ES-I3 (cell line): ENCODE measurements around the gene GSTM1.

Experiments used
- H3K36me3 ChIP-seq: 2 replicates; pipeline ENCODE4 v1.6.1; 2013; ENCODE audit warnings: mild to moderate bottlenecking, low read length, control low read depth, moderate library complexity; ENCODE audit not compliant: insufficient read depth
- H3K4me1 ChIP-seq: 2 replicates; pipeline ENCODE4 v1.6.1; 2013; ENCODE audit warnings: mild to moderate bottlenecking, control low read depth, low read length; ENCODE audit not compliant: insufficient read depth
- H3K9ac ChIP-seq: 2 replicates; pipeline ENCODE4 v1.6.1; 2013; ENCODE audit warnings: low read depth, mild to moderate bottlenecking, low read length, moderate library complexity
- H3K9me3 ChIP-seq: 2 replicates; pipeline ENCODE4 v1.6.1; 2013; ENCODE audit warnings: mild to moderate bottlenecking, low read length, moderate library complexity; ENCODE audit not compliant: control insufficient read depth, insufficient read depth

The GSTM1 gene

DNA sequence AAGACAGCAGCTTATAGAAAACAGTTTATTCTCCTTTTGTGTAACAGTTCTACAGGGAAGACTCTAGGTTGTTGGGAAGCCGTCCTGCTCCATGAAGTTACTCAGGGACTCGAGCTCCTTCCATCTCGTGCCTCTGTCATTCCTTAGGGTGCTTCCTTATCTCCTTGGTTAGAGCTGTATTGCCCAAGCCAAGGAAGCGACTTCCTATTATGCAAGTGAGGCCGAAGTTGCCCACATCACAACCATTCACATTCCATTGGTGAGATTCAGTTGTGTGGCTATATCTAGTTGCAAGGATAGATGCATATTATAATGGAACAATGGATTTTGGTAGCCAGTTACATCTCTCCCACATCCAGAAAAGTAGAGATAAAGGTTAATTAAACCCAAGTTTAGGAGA is 33.4 kb downstream of the GSTM1 start:
- H3K9me3 ChIP-seq = peaks cover 5% of the 10 kb centered on the region; the same call in 1 of the 2 replicates
- H3K4me1 ChIP-seq = no peaks in the 10 kb centered on the region
- no peak overlapping the region for H3K9ac ChIP-seq
- H3K36me3 ChIP-seq = no peaks in the 10 kb centered on the region

- no peaks in the 10 kb centered on the region for H3K4me1 ChIP-seq
- H3K36me3 ChIP-seq = no peaks in the 10 kb centered on the region
- H3K9me3 ChIP-seq = peaks cover 9% of the 10 kb centered on the region
- H3K9ac ChIP-seq = no peak overlapping the region
Observed at GRCh38 chr1:109721971-109722370, 34.4 kb downstream of the GSTM1 start.

DNA sequence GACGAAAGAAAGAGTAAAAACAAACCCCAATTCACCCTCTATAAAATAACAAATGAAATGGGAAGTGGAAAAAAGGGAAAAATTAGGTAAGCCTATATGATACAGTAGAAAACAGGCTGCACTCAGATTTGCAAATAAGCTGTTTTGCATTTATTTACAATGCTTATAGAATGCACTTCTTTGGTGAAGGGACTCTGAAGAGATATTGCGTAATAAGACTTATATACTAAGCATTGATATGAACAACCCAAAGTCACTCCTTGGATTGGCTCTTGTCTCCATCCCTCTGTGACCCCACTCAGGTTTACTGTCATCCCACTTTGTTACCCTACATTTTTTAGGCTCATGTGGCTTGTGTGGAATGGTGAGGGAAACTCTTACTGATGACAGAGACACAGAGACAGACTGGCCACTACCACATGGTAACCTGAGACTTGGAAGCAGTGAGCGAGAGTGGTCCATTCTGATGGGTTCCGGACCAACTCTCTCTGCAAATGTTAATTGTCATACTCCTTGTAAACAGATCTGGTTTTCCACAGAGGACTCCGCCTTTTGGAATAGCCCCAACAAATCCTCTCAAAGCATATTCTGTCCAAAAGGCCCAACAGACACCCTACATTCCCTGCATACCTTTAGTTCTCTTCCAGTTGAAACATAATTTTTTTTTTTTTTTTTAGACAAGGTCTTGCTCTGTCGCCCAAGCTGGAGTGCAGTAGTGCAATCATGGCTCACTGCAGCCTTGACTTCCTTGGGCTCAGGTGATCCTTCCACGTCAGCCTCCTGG is 35.5 kb downstream of the GSTM1 start:
- Histone ChIP-seq H3K9me3 (peaks cover 11% of the 10 kb centered on the region), H3K36me3 (no peaks in the 10 kb centered on the region), H3K9ac (no peak overlapping the region), H3K4me1 (no peaks in the 10 kb centered on the region)

DNA sequence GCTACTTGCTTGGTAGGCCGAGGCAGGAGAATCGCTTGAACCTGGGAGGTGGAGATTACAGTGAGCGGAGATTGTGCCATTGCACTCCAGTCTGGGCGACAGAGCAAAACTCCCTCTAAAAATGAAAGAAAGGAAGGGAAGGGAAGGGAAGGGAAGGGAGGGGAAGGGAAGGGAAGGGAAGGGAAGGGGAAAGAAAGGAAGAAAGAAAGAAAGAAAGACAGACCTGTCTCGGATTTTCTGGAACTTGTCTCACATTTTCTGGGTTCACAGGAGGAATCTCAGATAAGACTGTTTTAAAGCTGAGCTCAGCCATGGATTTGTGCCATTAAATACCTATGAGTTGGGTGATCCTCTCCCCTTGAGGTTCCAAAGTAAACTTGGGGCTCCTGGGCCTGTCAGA is 37.3 kb downstream of the GSTM1 start:
- no peaks in the 10 kb centered on the region for H3K36me3 ChIP-seq
- H3K9me3 ChIP-seq = peaks cover 11% of the 10 kb centered on the region
- no peaks in the 10 kb centered on the region for H3K4me1 ChIP-seq
- no peak overlapping the region for H3K9ac ChIP-seq

DNA sequence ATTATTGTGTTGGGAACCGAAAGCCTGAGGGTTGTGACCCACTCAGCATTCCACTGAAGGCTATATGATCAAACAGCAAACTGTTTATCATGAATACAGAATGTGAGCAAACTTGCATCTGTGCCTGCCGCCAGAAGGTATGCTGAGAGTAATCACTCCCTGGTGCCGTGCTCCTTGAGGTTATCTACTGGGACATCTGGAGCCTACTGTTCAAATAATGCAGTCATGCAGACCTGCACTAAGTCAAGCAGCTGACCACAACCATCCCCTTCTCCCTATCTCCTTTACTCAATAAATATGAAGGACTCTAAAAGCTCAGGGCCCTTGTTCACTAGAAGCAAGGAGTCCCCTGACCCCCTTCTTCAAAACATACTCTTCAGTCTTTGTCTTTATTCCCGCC is 37.9 kb downstream of the GSTM1 start:
- Histone ChIP-seq H3K4me1 (no peaks in the 10 kb centered on the region), H3K36me3 (no peaks in the 10 kb centered on the region), H3K9me3 (peaks cover 11% of the 10 kb centered on the region), H3K9ac (no peak overlapping the region)

DNA sequence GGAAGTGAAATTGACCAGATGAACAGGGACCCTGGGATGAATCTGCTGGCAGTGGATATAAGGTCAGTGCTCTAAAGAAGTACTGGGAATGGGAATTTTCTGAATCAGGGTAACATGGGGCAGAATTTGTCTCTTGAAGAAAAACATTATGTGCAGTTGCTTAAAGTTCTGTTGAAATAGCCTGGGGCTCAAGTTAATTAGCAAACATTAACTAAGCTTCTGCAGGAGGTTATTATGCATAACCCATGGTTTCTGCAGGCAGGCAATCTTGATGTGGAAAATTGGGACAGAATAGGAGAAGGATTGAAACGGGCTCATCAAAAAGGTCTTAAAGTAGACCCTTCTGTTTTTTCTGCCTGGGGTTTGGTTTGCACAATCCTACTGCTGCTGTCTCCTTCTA is 38.4 kb downstream of the GSTM1 start:
- Histone ChIP-seq H3K9me3 (peaks cover 11% of the 10 kb centered on the region), H3K4me1 (no peaks in the 10 kb centered on the region), H3K9ac (no peak overlapping the region), H3K36me3 (no peaks in the 10 kb centered on the region)

GRCh38 chr1:109726728-109727373 is 39.2 kb downstream of the GSTM1 start:
- H3K9ac ChIP-seq = no peak overlapping the region
- H3K4me1 ChIP-seq = no peaks in the 10 kb centered on the region
- peaks cover 11% of the 10 kb centered on the region for H3K9me3 ChIP-seq
- no peaks in the 10 kb centered on the region for H3K36me3 ChIP-seq

DNA sequence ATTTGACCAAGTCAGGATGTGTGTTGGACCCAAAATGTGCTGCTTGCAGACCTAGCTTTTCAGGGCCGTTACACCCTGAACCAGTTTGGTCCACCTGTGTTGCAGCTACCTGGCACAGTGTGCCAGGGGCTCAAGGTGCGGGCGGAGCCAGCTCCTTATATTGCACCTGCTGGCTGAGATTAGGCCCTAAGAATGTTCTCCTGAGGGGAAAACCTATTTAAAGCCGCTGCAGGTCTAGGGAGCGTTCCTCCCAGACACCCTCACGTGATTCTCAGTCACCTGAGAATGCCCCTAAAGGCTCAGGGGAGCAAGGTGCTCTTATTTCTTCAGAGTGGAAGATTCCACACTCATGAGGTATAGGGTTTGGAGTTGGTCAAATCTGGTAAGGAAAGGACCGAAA is 41.3 kb downstream of the GSTM1 start:
- H3K36me3 ChIP-seq = no peaks in the 10 kb centered on the region
- peaks cover 11% of the 10 kb centered on the region for H3K9me3 ChIP-seq
- no peaks in the 10 kb centered on the region for H3K4me1 ChIP-seq
- H3K9ac ChIP-seq = no peak overlapping the region

DNA sequence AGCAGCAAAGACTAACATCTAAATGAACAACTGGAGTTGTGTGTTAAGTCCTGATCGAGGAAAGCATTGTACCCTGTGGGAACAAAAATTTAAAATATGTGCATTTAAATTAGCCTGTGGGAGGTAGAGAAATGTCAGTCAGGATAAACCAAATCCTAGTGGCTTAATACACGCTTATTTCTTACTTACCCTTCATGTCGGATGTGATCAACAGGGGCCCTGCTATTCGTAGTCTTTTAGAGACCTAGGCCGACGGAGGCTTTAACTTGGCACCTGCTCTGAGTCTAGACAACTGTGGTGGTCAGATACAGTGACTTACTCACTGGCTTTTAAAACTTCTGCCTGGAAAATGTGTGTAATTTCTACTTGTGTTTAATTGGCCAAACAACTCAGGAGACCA is 43.0 kb downstream of the GSTM1 start:
- H3K4me1 ChIP-seq = no peaks in the 10 kb centered on the region
- no peak overlapping the region for H3K9ac ChIP-seq
- no peaks in the 10 kb centered on the region for H3K36me3 ChIP-seq
- peaks cover 10% of the 10 kb centered on the region for H3K9me3 ChIP-seq

DNA sequence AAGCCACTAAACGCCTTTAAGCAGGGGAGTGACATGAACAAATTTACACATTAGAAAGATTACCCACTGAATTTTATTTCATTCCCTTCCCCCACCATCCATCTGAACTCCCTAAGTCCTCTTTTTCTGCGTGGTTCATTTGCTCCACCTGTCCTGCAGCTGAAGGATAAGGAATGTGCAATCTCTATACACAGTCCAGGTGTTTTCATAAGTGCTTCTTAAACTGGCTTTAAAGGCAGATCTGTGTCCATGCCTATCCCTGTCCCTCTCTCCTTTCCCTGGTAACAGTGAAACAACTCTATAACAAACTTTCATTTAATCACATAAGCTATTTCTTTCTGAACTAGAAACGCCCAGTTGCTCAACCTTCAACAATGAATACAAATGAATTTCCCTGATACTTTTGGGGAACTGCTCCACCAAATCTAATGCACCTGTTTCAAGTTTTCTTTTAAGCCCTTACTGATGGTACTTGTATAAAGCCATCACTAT is 44.8 kb downstream of the GSTM1 start:
- H3K4me1 ChIP-seq = no peaks in the 10 kb centered on the region

GRCh38 chr1:109733236-109733870 is 45.7 kb downstream of the GSTM1 start:
- no peak overlapping the region for H3K9ac ChIP-seq
- no peaks in the 10 kb centered on the region for H3K4me1 ChIP-seq
- no peaks in the 10 kb centered on the region for H3K9me3 ChIP-seq
- H3K36me3 ChIP-seq = no peaks in the 10 kb centered on the region

More for the DNA sequence above, 44.8 kb downstream of the GSTM1 start:
- H3K36me3 ChIP-seq = no peaks in the 10 kb centered on the region
- no peak overlapping the region for H3K9ac ChIP-seq
- no peaks in the 10 kb centered on the region for H3K9me3 ChIP-seq

DNA sequence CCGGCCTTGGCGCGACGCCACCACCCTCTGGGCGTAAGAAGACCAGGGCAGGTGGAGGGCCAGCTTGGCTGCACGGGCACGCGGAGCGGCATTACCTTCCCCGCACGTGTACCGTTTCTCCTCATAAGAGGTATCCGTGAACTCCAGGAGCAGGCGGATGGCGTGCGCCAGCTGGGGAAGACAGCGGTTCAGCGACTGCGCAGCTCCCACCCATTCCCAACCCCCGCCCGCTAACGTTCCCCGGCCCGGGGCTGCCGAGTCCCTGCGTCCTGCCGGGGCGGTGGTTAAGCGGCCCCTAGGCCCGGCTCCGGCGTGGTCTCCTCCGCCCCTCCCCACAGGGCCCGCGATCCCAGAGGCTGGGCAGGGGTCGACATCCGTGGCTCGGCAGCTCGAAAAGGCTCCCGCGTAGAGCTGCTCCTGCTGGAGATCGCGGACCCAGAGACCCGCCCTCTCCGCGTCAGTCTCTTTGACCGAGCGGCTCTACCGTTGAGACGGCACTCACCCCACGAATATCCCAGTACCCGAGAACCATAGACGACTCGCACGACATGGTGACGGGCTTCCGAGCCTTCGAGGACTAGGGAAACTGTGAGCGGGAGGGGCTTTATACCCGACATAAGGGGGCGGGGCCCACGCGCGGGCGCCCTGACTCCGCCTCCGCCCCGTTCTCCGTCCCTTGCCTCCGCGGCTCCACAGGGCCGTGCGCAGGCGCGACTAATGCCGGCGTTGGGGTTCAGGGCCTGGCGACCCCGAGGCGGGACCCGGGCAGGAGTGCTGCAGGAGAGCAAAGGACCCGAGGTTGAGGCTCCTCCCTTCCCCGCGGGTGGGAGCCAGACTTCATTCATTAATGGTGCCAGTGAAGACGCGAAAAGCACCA is 52.4 kb downstream of the GSTM1 start:
- H3K9ac ChIP-seq = peak overlapping the region; percentile 64
- no peaks in the 10 kb centered on the region for H3K4me1 ChIP-seq
- no peaks in the 10 kb centered on the region for H3K9me3 ChIP-seq
- H3K36me3 ChIP-seq = no peaks in the 10 kb centered on the region

- H3K9me3 ChIP-seq = no peaks in the 10 kb centered on the region
- peak within 1 kb of the TSS; percentile 64 for H3K9ac ChIP-seq
- H3K4me1 ChIP-seq = no peaks in the 10 kb centered on the region
Observed at GRCh38 chr1:109740615-109741373, 53.2 kb downstream of the GSTM1 start, which contains the start of gene GSTM3. Gene GSTM3, minus strand, starts transcription at chr1:109741038. Its CDS starts 751 bp downstream, at chr1:109740287.

More at GRCh38 chr1:109740615-109741373, 53.2 kb downstream of the GSTM1 start, which contains the start of gene GSTM3:
- H3K36me3 ChIP-seq = no peaks in the 10 kb centered on the region
